HG03558 (cell line): ENCODE data around the gene TTLL3.
"Not testable (repeated sequence)": the region's sequence is repeated elsewhere in the genome, so short reads cannot be mapped to it uniquely, and the experiment has no call there.

ENCODE experiments used
- ATAC-seq: cut with Tn5 transposase; IDR thresholded peaks from one replicate; pipeline ENCODE4 v1.9.1; 2021; ENCODE audit warnings: moderate number of reproducible peaks; ENCODE audit not compliant: unreplicated experiment; ENCODE audit errors: extremely low read depth

The TTLL3 gene

DNA sequence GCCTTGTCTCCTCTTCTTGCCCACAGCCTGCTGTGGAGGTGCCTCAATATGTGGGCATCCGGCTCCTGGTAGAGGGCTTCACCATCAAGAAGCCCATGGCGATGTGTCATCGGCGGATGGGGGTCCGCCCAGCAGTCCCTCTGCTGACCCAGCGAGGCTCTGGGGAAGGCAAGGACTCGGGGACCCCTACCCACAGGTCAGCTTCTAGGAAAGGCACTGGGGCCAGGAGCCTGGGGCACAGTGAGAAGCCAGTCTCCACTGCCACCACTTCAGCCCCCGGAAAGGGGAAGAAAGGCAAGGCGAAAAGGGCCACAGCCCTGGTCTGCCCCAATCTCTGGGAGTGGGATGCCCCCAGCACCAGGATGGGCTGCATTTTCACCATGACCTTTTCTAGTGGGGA is 23.0 kb downstream of the TTLL3 start:
- no peak for ATAC-seq

DNA sequence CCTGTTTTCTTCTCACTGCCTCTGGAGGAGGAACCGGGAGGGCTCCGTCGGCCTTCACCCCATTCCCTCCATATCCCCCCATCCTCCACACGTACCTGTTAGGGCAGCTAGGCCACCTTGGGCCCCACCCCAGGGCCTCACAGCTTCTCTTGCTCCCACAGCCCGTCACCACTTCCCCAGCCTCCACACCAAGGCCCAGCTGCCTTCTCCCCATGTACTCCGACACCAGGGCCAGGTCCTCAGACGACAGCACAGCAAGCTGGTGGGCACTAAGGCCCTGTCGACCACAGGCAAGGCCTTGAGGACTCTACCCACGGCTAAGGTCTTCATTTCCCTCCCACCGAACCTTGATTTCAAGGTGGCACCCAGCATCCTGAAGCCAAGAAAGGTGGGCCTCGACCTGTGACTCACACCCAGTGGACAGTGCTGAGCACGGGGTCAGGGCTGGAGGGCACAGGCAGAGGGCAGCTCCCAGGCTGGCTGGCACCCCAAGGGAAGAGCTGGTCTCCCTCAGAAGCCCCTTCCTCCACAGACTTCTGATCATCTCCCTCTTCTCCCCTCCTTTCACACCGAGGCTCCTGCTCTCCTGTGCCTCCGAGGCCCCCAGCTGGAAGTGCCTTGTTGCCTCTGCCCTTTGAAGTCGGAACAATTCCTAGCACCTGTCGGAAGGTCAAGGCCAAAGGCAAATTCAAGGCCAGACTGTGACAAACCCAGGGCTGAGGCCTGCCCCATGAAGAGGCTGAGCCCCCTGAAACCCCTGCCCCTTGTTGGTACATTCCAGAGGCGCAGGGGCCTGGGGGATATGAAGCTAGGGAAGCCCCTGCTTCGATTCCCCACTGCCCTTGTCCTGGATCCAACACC is 24.7 kb downstream of the TTLL3 start:
- ATAC-seq = no peak

DNA sequence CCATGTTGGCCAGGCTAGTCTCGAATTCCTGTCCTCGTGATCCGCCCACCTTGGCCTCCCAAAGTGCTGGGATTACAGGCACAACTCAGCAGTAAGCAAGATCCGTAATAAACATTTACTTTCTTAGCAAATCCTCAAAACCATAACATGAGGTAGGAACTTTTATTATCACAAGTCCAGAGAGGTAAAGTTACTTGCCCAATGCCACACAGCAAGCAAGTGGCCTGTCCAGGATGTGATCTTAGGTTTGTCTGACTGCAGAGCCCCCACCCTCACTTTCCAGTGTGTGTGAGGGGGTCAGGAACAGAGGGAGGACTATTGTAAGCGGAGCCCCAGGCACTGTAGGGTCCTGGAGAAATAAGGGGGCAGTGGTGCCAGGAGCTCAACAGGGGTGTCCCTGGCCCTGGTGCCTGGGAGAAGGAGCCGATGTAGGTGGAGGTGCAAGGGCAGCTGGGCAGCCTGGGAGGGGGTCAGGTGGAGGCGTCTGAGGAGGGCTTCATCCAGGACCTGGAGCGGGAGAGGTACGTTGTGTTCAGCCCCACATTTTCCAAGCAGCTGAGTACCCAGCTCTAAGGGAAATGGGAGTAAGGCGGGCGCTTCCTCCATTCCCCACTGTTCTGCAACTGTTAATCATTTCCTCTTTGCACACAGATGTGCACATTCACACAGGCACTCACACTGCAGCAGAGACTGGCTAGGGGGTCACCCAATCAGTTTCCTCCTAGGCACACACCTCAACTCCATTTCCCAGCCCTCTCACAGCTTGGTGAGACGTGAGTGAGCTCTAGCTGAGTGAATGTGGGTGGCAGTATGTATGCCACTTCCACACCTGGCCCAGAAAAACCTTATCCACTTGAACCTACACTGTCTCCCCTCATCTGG is 27.9 kb downstream of the TTLL3 start:
- no peak for ATAC-seq

DNA sequence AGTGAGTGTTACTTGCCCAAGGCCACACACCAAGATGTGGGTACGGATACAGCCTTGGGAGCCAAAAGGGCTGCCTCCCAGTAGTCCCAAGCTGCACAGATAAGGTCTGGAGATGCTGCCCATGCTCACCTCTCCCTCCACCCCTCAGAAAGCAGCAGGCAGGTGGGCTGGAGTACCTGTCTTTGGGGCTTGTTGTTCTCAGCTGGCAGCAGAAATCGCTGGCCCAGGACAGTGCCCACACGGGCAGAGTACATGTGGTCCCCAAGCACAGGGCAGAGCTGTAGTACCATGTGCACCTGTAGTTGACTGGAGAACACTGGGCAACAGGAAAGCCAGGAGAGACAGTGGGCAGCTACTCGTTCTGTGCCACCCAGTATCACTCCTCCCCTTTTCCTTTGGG is 28.8 kb downstream of the TTLL3 start:
- no peak for ATAC-seq

DNA sequence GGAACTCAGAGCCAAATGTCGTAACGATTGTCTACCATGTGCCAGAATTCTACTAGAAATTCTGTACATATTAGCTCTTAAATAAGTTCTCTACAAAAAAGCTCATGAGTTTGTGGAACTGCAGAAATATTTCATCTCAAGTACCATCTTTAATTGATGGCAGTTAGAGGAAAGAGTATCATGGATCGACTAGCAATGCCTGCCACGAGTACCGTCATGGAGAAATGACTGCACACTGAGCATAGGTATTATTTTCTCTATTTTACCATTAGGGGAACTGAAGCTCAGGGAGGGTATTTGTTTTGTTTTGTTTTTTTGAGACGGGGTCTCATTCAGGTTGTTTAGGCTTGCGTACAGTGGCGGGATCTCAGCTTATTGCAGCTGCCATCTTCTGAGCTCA is 31.0 kb downstream of the TTLL3 start:
- no peak for ATAC-seq

DNA sequence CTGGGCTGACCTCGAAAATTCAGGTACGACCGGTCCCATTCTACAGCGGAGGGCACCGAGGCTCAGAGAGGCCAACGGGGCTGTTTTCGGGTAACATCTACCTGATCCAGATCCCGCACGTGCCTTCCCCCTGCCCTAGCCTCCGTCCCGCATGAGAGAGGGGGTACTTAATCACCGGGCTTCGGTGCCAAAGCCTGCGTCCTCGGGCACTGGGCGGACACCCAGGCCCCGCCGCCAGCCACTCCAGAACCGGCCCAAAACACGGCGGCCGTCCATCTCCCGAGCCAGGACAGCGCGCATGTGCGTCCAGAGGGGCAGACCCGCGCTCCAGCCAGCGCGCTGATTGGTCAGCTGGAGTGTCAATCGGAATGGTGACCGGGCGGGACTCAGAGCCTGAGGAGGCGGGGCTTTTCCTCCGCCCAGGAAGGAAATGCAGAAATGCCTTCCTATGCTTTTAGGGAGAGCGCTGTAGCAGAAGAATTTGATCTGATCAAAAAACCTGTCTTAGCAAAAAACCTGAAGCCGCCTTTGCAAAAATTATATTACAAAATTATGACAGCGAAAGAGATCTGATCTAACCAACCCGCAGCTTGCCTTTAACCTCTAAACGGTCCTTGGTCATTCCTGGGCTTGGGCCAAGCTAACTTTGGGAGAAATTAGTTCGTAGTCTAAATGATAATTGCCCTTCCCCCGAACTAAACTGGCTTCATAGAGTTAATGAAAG is 33.8 kb downstream of the TTLL3 start, which contains the start of gene RPUSD3:
RPUSD3 (minus strand) TSS at position 294 of the 724 bp plus-strand sequence; CDS start at position 276, 18 bp downstream.
- peak; percentile 96 for ATAC-seq

DNA sequence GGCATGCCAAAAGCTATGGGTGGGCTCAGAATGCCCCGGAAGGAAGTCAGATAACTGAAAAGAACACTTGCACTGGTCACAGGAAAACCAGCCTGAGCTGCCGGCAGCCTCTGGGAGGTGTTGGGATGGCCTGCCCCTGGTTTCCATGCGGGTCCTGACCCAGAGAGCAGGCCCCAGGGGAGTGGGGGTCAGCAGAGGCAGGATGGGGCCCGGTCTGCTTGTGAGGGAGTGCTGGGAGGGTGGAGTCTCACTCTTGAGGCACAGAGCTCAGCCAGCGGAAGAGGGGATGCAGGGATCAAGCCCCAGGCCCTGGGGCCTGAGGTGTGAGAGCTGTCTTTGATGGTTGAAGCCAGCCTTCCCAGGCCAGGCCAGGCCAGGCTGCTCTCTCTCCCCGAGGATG is 36.2 kb downstream of the TTLL3 start:
- no peak for ATAC-seq

DNA sequence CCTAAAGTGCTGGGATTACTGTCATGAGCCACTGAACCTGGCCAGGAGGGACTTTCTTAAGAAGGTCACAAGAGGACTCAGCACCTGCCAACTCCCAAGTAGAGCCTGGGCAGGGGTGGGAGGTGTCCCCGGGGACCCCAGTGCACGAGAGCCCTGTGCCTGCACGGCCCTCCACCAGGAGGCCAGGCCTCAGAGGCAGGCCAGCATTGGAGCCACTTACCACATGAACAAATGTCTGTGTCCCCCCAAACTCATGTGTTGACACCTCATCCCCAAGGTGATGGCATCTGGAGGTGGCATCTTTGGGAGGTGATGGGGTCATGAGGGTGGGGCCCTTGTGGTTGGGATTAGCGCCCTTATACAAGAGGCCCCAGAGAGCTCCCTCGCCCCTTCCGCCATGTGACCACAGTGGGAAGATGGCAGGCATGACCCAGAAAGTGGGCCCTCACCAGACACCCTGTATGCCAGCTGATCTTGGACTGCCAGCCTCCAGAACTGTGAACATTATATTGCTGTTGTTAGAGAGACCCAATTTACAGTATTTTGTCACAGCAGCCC is 36.9 kb downstream of the TTLL3 start:
- no peak for ATAC-seq

DNA sequence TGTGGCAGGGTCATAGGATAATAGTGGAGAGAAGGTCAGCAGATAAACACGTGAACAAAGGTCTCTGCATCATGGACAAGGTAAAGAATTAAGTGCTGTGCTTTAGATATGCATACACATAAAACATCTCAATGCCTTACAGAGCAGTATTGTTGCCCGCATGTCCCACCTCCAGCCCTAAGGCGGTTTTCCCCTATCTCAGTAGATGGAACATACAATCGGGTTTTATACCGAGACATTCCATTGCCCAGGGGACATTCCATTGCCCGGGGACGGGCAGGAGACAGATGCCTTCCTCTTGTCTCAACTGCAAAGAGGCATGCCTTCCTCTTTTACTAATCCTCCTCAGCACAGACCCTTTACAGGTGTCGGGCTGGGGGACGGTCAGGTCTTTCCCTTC is 37.8 kb downstream of the TTLL3 start:
- not testable (repeated sequence) for ATAC-seq

DNA sequence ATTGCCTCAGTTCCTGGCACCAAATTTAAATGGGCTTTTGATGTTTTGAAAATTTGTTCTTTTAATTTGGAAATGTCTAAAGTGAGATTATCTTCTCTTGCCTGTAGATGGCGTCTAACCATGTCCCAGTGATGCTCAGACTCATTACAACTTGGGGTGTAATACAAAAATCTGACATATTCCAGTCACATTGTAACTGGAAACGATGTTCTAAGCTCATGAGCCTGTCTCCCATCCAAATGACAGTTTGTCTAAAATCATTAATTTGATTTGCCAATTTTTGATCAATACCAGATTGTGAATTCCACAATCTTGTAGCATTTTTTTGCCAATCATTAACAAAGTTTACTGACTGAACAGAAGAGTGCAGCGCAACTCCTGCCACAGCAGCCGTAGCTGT is 38.8 kb downstream of the TTLL3 start:
- not testable (repeated sequence) for ATAC-seq

DNA sequence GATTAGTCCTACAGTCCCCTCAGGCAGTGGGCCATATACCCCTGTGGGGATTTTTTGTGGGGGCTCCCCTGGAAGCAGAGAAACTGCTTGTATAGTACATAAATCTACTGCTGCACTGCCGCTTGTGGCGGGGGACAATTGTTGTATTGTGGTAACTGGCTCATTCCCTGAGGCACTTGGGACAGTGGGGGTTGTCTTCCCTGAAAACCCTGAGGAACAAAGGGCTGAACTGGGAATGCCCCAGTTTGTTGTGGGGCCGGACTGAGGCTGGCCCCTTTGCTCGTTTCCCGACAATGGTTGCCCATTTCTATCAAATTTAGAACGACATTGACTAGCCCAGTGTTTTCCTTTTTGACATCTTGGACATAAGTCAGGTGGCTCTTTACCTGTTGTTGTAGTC is 41.3 kb downstream of the TTLL3 start:
- not testable (repeated sequence) for ATAC-seq

DNA sequence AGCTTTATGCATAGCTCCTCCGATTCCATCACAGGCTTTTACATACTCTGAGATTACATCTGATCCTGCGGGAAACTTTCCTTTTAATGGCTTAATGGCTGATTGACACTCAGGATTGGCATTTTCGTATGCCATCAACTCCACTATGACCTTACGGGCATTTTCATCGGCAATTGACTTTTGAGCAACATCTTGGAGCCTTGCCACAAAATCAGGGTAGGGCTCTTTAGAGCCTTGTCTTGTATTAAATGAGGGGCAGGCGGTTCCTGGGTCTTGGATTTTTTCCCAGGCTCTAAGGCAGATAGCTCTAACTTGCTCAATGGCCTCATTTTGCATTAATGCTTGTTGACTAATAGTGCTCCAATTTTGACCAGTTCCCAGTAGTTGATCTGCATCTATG is 41.9 kb downstream of the TTLL3 start:
- not testable (repeated sequence) for ATAC-seq

DNA sequence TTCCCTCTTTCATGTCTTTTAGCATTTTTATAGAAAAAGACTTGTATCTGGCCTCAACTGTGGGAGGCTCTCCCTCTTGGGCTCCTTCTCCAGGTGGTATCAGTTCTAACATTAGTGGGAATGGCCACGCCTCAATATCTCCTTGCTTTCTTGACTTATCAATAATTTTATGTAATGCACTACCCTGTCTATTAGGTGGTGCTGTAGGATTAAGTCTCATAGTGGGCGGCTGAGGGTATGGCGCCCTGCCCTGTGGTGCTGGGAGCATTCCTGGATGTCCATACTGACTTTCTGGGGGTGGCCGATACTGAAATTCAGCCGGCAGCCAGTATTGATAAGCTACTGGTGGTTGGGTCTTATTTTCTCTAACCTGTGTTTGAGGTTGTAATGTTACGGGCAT is 42.5 kb downstream of the TTLL3 start:
- no peak for ATAC-seq

DNA sequence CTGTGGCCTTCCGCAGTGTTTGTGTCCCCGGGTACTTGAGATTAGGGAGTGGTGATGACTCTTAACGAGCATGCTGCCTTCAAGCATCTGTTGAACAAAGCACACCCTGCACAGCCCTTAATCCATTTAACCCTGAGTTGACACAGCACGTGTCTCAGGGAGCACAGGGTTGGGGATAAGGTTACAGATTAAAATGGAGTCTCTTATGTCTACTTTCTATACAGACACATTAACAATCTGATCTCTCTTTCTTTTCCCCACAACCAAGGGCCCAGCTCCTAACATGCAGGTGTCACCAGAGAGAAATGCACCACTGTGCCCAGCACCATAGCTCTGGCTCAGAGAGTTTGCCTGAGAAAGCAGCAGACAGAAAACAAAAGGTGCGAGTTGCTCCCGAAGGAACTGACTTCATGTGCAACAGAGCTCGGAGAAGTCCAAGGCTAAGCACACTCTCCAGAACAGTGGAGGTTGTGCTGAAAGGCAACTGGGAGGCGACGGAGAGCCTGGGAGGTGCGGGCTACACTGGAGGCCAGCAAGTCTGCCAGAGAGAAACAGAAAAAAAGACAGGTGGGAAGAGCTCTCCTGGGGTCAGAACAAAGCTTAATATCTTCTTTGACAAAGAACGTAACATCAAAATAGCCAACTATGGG is 44.4 kb downstream of the TTLL3 start:
- ATAC-seq = not testable (repeated sequence)

DNA sequence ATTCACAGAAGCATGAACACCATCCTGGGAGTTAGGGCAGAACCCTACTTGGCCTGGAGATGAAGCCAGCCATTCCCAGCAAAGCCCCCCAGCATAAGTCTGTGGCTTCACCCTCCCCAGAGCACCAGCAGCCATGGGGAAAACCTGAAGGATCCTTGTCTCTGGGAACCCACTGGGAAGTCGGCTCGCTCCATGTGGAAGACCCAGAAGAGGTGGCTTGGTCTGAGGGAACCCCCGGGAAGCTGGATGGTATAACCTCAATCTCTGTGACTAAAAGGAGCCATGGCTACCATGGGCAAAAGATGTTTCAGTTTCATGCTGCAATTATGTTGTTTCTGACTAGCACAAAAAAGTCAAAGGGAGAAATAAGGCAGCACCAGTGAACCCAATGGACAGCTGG is 45.5 kb downstream of the TTLL3 start:
- no peak for ATAC-seq

DNA sequence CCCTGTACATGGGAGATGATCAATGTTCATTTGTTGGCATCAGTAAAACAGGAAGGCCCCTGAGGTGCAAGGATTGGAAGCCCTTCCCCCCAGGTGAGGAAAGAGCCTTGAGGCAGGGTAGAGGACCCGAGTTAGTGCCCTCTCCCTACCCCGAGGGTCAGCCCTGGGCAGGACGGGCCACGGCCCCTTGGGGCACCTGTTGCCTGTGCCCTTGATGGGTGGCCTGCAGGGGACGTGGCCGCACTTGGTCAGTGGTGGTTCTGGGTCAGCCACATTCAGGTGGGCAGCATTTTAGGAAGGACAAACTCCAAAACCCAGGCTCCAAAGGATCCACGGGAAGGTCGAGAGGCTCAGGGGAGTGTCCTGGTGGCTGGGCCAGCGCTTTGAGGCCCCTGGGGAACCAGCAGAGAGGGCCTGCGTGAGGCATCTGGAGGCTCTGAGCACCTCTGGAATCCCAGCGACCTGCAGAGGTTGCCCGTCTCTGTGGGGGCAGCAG is 49.5 kb downstream of the TTLL3 start:
- no peak for ATAC-seq

DNA sequence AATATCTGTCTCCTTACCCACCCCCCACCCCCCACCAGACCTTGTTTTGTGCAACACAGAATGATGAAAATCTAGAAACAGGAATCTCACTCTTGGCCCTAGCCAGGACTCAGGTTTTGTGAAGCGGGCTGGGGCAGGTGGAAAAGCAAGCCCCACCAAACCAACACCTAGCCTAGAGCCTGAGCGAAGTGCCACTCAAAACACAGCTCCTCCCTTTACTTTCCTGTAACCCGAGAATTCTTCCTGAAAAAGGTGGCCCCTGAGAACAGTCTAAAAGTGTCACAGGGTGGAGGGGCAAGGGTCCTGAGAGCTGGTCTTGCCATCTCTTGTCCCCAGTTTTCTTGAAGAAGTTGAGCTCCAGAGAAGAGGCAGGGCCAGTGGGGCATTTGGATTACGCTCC is 51.1 kb downstream of the TTLL3 start:
- ATAC-seq = no peak

DNA sequence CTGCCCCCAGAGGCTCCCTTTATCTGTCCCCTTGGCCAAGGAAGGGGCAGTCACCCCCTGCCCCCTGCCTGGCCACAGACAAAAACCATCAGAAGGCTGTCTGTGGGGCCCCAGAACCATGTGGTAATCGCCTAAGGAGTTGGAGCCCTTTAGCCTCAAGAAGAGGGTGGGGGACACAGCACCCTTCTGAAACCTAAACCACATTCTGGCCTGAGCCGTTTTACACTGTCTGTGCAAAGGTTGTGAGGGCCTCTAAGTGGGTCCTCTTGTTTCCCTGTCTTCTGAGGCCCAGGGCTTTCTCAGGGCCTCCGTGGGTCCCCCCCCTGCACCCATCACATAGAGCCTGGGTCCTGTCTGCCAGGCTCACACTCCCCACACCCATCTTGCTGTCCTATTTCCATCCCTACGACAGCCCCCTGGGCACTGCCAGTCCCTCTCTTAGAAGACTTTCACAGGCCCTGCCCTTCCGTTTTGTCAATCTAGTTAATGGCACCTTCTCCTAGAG is 51.6 kb downstream of the TTLL3 start:
- no peak for ATAC-seq

DNA sequence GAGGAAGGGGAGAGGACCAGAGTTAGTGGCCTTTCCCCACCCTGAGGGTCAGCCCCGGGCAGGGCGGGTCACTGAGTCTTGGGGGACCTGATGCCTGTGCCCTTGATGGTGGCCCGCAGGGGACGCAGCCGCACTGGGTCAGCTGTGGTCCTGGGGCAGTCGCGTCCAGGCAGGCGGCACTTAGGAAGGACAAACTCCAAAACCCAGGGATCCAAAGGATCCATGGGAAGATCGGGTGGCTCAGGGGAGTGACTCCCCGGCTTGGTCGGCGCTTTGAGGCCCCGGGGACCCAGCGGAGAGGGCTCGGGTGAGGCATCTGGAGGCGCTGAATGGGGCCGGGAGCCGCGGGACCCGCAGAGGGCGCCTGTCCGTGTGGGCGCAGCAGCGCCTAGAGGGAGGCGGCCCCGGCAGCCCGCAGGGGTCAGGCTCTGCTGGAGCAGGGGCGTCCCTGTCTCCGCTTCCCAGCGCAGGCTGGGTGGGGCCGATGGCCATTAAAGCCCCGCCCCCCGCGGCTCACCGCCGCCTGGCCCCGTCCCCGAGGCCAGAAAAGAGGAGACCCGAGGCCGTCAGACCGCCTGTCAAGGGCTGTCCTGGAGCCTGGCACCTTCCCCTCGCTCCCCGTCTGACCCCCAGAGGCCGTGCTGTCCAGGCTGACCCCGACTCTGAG is 52.5 kb downstream of the TTLL3 start:
- ATAC-seq = no peak
